HG02885 (cell line): Measurements from ENCODE around the gene IRF1.
"Not testable (repeated sequence)": the region's sequence is repeated elsewhere in the genome, so short reads cannot be mapped to it uniquely, and the experiment has no call there.

Source experiments
- ATAC-seq: cut with Tn5 transposase; IDR thresholded peaks from one replicate; pipeline ENCODE4 v1.9.1; 2021; ENCODE audit warnings: mild to moderate bottlenecking; ENCODE audit not compliant: unreplicated experiment, poor library complexity

IRF1 gene, protein sequence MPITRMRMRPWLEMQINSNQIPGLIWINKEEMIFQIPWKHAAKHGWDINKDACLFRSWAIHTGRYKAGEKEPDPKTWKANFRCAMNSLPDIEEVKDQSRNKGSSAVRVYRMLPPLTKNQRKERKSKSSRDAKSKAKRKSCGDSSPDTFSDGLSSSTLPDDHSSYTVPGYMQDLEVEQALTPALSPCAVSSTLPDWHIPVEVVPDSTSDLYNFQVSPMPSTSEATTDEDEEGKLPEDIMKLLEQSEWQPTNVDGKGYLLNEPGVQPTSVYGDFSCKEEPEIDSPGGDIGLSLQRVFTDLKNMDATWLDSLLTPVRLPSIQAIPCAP

DNA sequence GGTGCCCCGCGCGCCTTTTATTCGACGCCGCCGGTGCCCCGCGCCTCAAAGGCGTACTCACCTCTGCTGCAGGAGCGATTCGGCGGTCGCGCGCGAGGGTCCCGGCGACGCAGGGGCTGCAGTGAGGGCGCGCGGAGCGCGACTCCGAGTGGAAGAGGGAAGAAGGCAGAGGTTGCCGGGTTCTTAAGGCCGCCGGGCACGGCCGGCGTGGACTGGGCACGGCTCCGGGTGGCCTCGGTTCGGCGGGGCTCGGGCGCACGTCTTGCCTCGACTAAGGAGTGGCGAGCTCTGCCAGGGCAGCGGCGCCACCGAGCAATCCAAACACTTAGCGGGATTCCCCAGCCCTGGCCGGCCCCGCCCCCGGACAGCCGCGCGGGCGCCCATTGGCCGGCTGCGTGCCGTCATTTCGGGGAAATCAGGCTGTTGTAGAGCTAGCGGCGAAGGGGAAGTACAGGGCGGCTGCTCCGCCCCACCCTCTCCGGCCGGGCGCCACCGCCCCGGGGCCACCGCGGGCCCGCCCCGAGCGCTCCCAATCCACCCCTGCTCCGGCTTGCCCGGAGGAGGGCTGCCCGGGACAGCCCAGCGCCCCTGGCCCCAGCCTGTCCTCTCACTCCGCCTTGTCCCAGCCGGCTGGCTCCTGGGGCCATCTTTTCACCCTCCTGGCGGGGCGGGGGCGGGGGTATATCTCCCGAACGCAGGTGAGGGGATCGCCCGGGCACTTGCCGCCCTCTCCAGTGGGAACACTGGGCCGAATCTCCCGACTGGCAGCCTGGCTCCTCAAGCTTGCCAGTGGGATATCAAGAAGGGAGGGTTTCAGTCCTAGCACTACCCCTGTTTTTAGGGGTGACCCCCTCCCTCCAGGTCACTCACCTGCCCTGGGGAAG lies at the start of gene IRF1:
Gene IRF1, minus strand, starts transcription at position 290 of the 884 bp plus-strand sequence. CDS start 1,295 bp downstream, outside the sequence.
- ATAC-seq, result peak; percentile 84

DNA sequence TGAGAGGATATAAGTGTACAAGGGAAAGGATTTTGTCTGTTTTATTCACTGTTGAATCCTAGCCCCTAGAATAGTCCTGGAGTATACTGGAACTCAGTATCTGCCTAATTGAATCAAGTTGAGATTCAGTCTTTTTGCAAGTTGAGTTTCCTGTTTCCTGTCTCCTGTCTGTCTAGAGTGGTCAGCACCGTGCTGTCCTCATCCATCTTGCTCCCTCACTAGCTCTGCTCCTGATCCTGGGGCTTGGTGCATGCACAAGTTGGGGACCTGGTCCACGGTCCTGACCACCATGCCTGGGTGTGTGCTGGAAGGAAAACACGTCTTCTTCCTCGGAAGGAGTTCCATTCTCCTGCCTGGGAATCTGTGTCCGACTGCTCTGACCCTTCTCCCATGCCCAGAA lies 49.6 kb upstream of the IRF1 start:
- ATAC-seq, result no peak

GRCh38 chr5:132539716-132540115 lies 49.1 kb upstream of the IRF1 start:
- no peak for ATAC-seq

- ATAC-seq, result no peak
Measured at GRCh38 chr5:132530946-132531345, 40.4 kb upstream of the IRF1 start.

DNA sequence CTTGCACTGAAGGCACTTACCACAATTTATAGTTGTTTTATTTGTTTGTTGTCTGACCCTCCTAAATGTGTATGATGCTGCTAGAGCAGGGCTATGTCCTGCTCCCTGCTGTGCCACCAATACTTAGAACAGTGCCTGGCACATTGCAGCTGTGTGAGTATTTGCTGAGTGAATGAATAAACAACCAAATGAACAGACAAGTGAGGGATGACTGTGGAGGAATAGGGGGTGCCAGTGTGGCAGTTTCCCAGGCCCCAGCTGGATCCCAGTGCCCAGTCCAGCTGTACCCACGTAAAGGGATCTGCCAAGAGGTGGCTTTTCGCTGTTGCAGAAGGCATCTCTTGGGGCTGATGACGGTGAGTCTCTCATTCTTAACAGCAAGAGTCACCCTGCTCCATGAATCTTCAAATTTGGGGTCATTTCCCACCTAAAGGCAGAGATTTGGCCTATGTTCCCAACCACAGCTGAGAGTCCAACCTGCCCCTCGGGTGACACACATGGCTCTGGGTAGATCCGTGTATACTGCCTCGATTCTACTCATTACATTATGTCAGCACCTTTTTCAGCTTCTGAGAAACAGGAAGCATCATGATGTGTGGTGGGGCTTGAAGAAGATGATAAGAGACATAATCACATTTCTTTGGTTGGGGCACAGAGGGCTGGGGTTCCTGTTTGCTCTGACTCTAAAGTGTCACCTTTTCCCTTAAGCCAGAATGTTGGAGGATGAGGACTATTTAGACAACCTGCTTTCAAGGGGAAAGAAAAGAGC lies 38.5 kb upstream of the IRF1 start:
- no peak for ATAC-seq

DNA sequence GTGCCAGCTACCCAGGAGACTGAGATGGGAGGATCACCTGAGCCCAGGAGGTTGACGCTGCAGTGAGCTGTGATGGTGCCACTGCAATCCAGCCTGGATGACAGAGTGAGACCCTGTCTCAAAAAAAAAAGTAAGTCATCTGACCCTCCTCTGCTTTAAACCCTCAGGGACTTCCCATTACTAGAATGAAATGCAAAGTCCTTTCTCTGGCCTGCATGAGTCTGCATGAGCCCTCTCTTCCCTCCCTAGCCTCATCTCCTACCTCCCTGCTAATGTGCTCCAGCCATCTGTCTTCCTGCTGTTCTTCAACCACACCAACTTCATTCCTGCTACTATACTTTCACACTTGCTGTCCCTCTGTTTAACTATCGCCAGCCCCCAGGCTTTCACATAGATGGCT lies 37.4 kb upstream of the IRF1 start:
- no peak for ATAC-seq

GRCh38 chr5:132526974-132527564 lies 36.5 kb upstream of the IRF1 start:
- ATAC-seq, result no peak

DNA sequence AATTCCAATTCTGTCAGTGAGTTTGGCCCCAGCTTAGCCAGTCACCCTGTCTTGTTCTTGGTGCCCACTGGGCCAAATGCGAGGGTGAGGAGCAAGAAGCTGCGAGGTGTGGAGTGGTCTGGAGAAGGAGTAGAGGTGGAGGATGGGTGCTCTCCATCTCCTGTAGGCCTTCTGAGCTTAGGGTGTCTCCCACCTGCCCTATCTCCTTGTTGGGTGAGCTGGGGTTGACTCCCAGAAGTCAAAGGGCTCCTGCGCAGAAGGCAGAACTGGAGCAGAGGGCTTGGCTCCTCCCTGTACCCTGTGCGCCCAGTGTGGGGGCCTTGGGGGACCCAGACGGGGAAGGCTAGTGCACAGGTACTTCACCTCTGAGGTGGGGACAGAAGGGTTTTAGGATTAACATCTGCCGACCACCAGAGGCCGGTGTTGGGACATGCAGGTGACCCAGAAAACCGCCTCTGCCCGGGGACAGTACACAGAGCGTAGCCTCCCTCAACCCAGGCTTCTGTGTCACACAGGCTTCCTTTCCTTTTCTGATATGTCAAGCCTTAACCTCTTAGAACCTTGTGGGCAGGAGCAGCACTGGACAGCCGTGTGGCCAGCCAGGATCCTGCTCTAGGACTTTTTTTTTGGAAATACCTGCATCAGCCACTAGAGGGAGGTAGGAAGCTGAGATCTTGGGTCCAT lies 35.9 kb upstream of the IRF1 start:
- peak; percentile 47 for ATAC-seq

- peak; percentile 81 for ATAC-seq
Measured at GRCh38 chr5:132525299-132525724, 34.7 kb upstream of the IRF1 start.

DNA sequence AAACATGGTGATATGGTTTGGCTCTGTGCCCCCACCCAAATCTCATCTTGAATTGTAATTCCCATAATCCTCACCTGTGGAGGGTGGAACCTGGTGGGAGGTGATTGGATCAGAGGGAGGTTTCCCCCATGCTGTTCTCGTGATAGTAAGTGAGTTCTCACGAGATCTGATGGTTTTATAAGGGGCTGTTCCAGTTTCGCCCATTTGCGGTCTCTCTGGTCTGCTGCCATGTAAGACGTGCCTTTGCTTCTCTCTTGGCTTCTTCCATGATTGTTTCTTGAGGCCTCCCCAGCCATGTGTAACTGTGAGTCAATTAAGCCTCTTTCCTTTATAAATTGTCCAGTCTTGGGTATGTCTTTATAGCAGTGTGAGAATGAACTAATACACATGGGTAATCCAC lies 34.3 kb upstream of the IRF1 start:
- not testable (repeated sequence) for ATAC-seq

GRCh38 chr5:132522067-132522466 lies 31.5 kb upstream of the IRF1 start:
- not testable (repeated sequence) for ATAC-seq

GRCh38 chr5:132513618-132514336 lies 23.2 kb upstream of the IRF1 start:
- ATAC-seq, result not testable (repeated sequence)

DNA sequence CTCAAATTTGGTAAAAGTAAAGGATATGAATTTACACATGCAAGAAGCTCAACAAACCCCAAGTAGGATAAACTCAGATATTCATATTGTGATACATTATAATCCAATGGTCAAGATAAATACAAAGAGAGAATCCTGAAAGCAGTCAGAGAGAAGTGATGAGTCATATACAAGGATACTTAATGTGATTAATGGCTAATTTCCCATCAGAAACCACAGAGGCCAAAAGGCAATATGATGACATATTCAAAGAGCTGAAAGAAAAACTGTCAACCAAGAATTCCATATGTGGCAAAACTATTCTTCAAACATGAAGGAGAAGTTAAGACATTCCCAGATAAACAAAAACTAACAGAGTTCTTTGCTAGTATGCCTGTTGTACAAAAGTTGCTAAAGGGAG lies 19.5 kb upstream of the IRF1 start:
- ATAC-seq, result no peak

DNA sequence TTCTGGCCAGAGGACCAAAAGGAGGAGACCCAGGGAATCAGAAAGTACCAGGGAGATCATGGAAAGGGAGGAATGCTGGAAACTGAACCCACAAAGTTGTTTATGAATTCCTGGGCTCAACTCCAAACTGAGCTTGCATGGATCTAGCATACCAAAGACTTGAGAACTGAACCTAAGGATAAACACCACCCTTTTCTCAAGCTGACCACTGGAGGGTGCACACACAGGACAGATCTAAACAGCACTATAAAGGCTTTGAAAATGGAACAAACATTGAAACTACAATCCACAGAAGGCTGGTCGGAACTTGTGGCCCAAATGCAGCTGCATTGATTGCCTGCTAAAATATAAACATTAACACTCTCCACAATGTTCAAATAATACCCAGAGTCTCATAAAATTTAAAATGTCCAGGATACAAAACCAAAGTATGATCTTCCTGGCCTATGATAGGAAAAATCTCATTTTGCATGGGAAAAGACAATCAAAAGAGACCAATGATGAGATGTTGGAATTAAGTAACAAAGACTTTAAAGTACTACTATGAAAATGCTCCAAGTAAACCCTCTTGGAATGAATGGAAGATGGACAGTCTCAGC lies 15.6 kb upstream of the IRF1 start:
- ATAC-seq, result peak; percentile 69

DNA sequence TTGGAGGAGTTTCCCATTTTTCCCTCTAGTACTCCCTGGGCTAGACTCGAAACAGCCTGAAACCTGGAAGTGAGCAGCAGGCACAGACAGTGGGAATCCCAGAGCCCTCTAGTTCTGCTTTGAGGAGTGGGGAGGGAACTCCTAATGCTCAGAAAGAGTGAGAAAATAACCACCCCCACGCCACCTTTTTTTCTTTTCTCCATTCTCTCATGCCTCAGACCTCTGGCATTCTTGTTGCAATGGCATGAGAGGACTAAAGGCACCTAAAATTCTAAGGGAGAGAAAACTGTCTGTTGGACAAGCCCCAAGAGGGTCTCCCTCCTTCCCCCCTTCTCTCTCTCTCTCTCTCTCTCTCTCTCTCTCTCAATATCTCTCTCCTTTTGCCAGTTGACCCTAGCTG lies 15.1 kb upstream of the IRF1 start:
- no peak for ATAC-seq

- ATAC-seq, result no peak
Measured at GRCh38 chr5:132504746-132505145, 14.2 kb upstream of the IRF1 start.

DNA sequence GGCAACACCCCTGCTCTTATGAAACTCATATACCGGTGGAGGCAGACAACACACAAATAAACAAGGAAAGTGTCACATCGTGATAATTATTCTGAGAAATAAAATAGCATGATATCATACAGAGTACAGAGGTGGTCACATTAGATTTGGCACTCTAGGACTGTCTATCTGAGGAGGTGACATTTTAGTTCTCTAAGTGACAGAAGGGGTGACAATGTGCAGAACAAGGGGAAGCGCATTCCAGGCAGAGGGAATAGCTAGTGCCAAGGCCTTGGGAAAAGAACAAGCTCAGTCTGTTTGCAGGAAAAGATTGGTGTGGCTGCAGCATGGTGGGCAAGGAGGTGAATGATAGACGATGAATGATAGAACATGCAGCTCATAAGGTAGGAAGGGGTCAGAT lies 12.7 kb upstream of the IRF1 start:
- ATAC-seq, result no peak

DNA sequence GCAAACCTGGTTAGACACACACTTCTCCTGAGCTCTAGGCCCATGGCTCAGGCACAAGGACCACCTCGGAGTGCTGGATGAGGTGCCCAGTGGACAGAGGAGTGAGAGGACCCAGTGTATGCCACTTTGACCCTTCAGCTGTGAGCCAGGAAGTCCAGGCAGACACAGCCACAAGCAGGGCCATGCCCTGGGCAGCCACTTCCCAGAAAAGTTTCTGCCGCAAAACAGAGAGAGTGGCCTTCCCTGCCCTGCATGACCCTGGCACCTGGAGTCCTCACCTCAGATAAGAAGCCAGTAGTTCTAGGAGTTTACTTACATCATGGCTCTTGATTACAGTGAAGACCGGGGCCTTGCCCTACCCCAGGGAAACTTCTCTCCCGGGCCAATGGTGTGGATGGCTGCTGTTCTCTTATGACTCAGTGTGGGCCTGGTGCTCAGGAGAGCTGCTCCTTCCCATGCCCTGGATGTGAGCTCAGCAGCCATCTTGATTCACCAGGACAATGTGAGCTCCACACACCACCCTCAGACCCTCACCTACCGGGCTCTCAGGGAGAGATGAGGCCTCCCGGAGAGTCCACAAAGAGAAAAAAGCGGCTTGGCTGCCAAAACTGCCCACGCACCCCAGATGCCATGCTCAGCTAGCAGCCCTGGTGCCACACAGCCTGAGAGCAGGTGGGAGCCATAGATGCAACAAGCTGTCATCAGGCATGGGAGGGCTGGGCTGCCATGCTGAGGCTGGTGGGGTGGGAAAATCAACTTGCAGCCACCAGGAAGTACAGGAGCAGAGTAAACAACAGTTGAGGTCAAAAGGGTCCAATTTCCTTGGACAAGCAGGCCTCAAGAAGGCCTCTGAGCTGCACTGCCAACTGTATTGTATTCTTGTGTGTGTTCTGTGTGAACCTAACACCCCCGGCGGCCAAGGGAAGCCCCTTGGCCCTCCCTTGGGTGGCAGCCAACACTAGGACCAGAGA lies 11.7 kb upstream of the IRF1 start:
- ATAC-seq, result no peak
